Left ventricle myocardium inferior (tissue), 1 donor: Measurements from ENCODE around the gene NACC2. TPM values are rescaled to one million over a fixed set of nuclear protein-coding genes. Genes with fewer than 3 reads are reported as not detected.
A peak's percentile ranks its signal among the peaks of the same experiment; 100 is the strongest.

ENCODE experiments used
- DNase-seq: peaks from one replicate; pipeline ENCODE4 v3.0.0-alpha.2; 2020
- H3K27ac ChIP-seq: fragments of 200-600 bp; replicated peaks from 2 replicates; pipeline ENCODE4 v1.8.0; 2021
- H3K27me3 ChIP-seq: fragments of 200-600 bp; 2 replicates; pipeline ENCODE4 v1.8.0; 2021; ENCODE audit warnings: low read depth
- H3K36me3 ChIP-seq: fragments of 200-600 bp; 2 replicates; pipeline ENCODE4 v1.8.0; 2021
- H3K4me1 ChIP-seq: fragments of 200-600 bp; 2 replicates; pipeline ENCODE4 v1.8.0; 2021
- H3K4me3 ChIP-seq: fragments of 200-600 bp; 2 replicates; pipeline ENCODE4 v1.8.0; 2021; ENCODE audit warnings: mild to moderate bottlenecking, moderate library complexity
- H3K9me3 ChIP-seq: fragments of 200-600 bp; replicated peaks from 2 replicates; pipeline ENCODE4 v1.8.0; 2021
- CTCF ChIP-seq: fragments of 200-600 bp; IDR thresholded peaks from 2 replicates; pipeline ENCODE4 v1.8.0; 2021; ENCODE audit warnings: antibody characterized with exemption, mild to moderate bottlenecking, borderline replicate concordance
- intact Hi-C: fragments of 100-400 bp; cut with micrococcal nuclease; formaldehyde crosslinking; loops from one replicate; pipeline ENCODE4 v1.11.0; 2022
- total RNA-seq: library from RNA; stranded (reverse); fragmentation: NEBNext Ultra II Directional; extraction: Animal tissue kit (Norgen Biotek cat#: 25700); gene quantifications from one replicate; pipeline ENCODE4 v1.2.1, GENCODE V29; 2021
- donor health status: DM: no; HTN: yes; CAD: no; lungs with severe emphysema.

Gene NACC2
- total RNA-seq, 1 donor from 2014 or later, result 29.5 TPM

GRCh38 chr9:136004712-136005111 lies 90.4 kb downstream of the NACC2 start:
- intact Hi-C loops, result no loop called here

GRCh38 chr9:136004219-136004618 lies 90.9 kb downstream of the NACC2 start:
- TF ChIP-seq CTCF, result no peak
- Histone ChIP-seq H3K4me3 (no peak overlapping the region), H3K9me3 (no peaks in the 10 kb centered on the region), H3K27me3 (no peaks in the 10 kb centered on the region), H3K36me3 (peaks cover 11% of the 10 kb centered on the region), H3K27ac (no peak overlapping the region), H3K4me1 (peaks cover 33% of the 10 kb centered on the region)
- no peak for DNase-seq
- intact Hi-C loops, result no loop called here

More at GRCh38 chr9:136004712-136005111, 90.4 kb downstream of the NACC2 start:
- H3K27ac ChIP-seq, result no peak overlapping the region
- H3K4me1 ChIP-seq, result peaks cover 33% of the 10 kb centered on the region
- no peak overlapping the region for H3K4me3 ChIP-seq
- no peaks in the 10 kb centered on the region for H3K9me3 ChIP-seq
- DNase-seq, result no peak
- no peak for TF ChIP-seq CTCF
- H3K36me3 ChIP-seq, result peaks cover 15% of the 10 kb centered on the region
- H3K27me3 ChIP-seq, result no peaks in the 10 kb centered on the region

- peaks cover 5% of the 10 kb centered on the region for H3K36me3 ChIP-seq
- H3K9me3 ChIP-seq, result no peaks in the 10 kb centered on the region
- H3K4me1 ChIP-seq, result peaks cover 27% of the 10 kb centered on the region
- intact Hi-C loops, result no loop called here
- no peak for DNase-seq
- no peak overlapping the region for H3K4me3 ChIP-seq
- H3K27me3 ChIP-seq, result no peaks in the 10 kb centered on the region
- H3K27ac ChIP-seq, result no peak overlapping the region
- no peak for TF ChIP-seq CTCF
Measured at GRCh38 chr9:136003411-136004218, 91.5 kb downstream of the NACC2 start.

- Histone ChIP-seq H3K4me1 (peaks cover 20% of the 10 kb centered on the region), H3K4me3 (no peak overlapping the region), H3K27me3 (no peaks in the 10 kb centered on the region), H3K27ac (no peak overlapping the region), H3K36me3 (no peaks in the 10 kb centered on the region), H3K9me3 (no peaks in the 10 kb centered on the region)
- intact Hi-C loops, result no loop called here
- no peak for TF ChIP-seq CTCF
- DNase-seq, result peak; percentile 48
Measured at GRCh38 chr9:136002881-136003280, 92.2 kb downstream of the NACC2 start.

- no peak for DNase-seq
- Histone ChIP-seq H3K9me3 (no peaks in the 10 kb centered on the region), H3K36me3 (no peaks in the 10 kb centered on the region), H3K27ac (no peak overlapping the region), H3K4me3 (no peak overlapping the region), H3K27me3 (no peaks in the 10 kb centered on the region), H3K4me1 (peaks cover 19% of the 10 kb centered on the region)
- TF ChIP-seq CTCF, result no peak
- intact Hi-C loops, result no loop called here
Measured at GRCh38 chr9:136002215-136002614, 92.9 kb downstream of the NACC2 start.
